Gastroesophageal sphincter (tissue), 3 donors: ENCODE measurements around the gene KRTAP29-1.

Experiments used
- CTCF ChIP-seq, 4 experiments: fragments of 200-600 bp in 2 of 4; fragments of 450-650 bp in 2 of 4; sonication (generic) in 1 of 4; IDR thresholded peaks; one replicate each; pipeline ENCODE4 v1.5.1; 2017 to 2019; ENCODE audit warnings: antibody characterized with exemption in 4 of 4, mild to moderate bottlenecking in 2 of 4, moderate library complexity in 2 of 4
- POLR2A ChIP-seq, 2 donors: fragments of 450-650 bp; IDR thresholded peaks; one replicate each; pipeline ENCODE4 v1.6.1; 2017; ENCODE audit warnings: antibody characterized with exemption in 2 of 2, mild to moderate bottlenecking in 2 of 2, moderate library complexity in 1 of 2

- no peak for TF ChIP-seq CTCF (IDR thresholded peaks at IDR 0.05)
- TF ChIP-seq POLR2A (IDR thresholded peaks at IDR 0.05), result no peak
Observed at GRCh38 chr17:41307647-41308046, 5.0 kb upstream of the KRTAP29-1 start.
